Measurements from ENCODE around the gene HSD3B7.

DNA sequence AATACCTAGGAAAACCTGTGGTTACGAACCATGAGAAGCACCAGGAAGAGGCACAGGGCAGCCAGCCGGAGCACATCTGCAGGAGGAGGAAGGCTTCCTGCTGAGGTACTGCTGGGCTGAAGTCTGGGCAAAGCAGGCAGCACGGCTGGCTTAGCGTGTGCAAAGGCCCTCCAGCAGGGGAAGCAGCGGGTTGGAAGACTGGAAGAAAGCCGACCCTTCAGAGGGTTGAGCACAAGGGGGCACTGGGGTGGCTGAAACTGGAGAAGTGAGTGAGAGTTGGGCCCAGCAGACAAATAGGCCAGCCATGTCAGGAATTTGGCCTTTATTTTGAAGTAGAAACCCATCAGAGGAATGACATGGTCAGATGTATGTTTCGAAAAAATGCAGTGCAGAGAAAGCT is 12.1 kb upstream of the HSD3B7 start:
- TF ChIP-seq, protein P1, sequence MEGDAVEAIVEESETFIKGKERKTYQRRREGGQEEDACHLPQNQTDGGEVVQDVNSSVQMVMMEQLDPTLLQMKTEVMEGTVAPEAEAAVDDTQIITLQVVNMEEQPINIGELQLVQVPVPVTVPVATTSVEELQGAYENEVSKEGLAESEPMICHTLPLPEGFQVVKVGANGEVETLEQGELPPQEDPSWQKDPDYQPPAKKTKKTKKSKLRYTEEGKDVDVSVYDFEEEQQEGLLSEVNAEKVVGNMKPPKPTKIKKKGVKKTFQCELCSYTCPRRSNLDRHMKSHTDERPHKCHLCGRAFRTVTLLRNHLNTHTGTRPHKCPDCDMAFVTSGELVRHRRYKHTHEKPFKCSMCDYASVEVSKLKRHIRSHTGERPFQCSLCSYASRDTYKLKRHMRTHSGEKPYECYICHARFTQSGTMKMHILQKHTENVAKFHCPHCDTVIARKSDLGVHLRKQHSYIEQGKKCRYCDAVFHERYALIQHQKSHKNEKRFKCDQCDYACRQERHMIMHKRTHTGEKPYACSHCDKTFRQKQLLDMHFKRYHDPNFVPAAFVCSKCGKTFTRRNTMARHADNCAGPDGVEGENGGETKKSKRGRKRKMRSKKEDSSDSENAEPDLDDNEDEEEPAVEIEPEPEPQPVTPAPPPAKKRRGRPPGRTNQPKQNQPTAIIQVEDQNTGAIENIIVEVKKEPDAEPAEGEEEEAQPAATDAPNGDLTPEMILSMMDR (IDR thresholded peaks at IDR 0.05), result no peak
- no peak for TF ChIP-seq POLR2A (IDR thresholded peaks at IDR 0.05)

Measured in Peyer's patch (tissue), 4 donors.